Esophagus (tissue), 2 donors: ENCODE data around the gene SLC10A7. TPM values are rescaled to one million over a fixed set of nuclear protein-coding genes. Genes with fewer than 3 reads are reported as not detected.

Source experiments
- H3K27ac ChIP-seq, 2 donors: one replicate each; pipeline ENCODE4 v1.5.1; 2013; ENCODE audit warnings: low read depth in 2 of 2, mild to moderate bottlenecking in 2 of 2, inconsistent platforms in 1 of 2, low read length in 1 of 2, moderate library complexity in 1 of 2
- H3K27me3 ChIP-seq, 2 donors: one replicate each; pipeline ENCODE4 v1.6.1; 2013; ENCODE audit warnings: low read length in 2 of 2, control low read depth in 1 of 2, mild to moderate bottlenecking in 1 of 2; ENCODE audit not compliant: insufficient read depth in 2 of 2, control insufficient read depth in 1 of 2
- H3K36me3 ChIP-seq, 2 donors: one replicate each; pipeline ENCODE4 v1.6.1; 2013; ENCODE audit warnings: low read length in 1 of 2; ENCODE audit not compliant: control insufficient read depth in 2 of 2, insufficient read depth in 2 of 2
- H3K4me1 ChIP-seq, 2 donors: one replicate each; pipeline ENCODE4 v1.6.1; 2013; ENCODE audit warnings: low read length in 1 of 2; ENCODE audit not compliant: control insufficient read depth in 2 of 2, insufficient read depth in 2 of 2
- H3K4me3 ChIP-seq, 2 donors: one replicate each; pipeline ENCODE4 v1.5.1; 2013; ENCODE audit warnings: low read length in 2 of 2, mild to moderate bottlenecking in 2 of 2, low read depth in 1 of 2, moderate library complexity in 1 of 2
- H3K9me3 ChIP-seq, 2 donors: one replicate each; pipeline ENCODE4 v1.6.1; 2013; ENCODE audit warnings: mild to moderate bottlenecking in 2 of 2, low read depth in 1 of 2, low read length in 1 of 2, moderate library complexity in 1 of 2; ENCODE audit not compliant: control insufficient read depth in 2 of 2, insufficient read depth in 1 of 2
- WGBS, 2 donors: extraction: QIAGEN DNeasy Blood & Tissue Kit; methylation state at CpG; one replicate each; pipeline ENCODE4 v1.1.7; 2013; 5-methylcytosine and 5-hydroxymethylcytosine counted together
- polyA plus RNA-seq, 2 donors: library from polyadenylated mRNA; stranded (reverse); fragments of 200-250 nt; gene quantifications; one replicate each; pipeline ENCODE4 v1.2.3, GENCODE V29; 2013
- donor health status: healthy with polysubstance abuse.
- donor health status: Bipolar disorder and iron deficiency.

Gene SLC10A7
- polyA plus RNA-seq, 2 donors = 2.5 to 3.8 TPM

DNA sequence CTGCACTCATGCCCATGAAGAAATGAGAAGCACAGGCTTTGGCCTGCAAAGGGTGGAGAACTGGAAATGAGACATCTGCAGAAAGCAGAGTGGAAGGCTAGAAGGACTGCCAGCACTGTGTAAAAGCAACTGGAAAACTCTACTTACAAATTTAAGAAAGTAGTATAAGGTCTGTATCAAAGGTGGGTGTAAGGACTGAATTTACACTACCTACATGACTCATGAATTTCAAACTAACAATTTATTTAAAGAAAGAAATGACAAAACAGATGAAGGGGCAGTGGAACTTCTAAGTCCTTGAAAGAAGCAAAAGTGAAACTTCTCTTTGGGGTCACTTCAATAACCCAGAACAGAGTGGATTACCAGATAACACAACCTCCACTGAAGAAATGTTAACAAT, 71.2 kb downstream of the SLC10A7 start:
- H3K27me3 ChIP-seq = no peaks in the 10 kb centered on the region
- no peak overlapping the region for H3K4me3 ChIP-seq

DNA sequence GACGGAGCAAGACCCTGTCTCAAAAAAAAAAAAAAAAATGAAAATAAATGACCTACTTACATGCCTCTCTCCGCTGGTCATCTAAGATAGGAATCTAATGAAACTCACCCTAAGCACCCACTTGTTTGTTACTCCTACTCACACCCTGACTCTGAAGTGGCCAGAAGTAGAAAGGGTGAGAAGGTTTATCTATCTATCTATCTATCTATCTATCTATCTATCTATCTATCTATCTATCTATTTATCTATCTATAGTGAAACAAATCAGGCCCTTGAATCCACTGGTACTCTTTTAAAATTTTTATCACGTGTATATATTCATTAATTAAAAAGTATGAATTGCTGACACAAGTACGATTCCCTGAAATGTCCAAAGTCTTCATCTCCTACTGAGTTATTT, 75.2 kb downstream of the SLC10A7 start:
- no peaks in the 10 kb centered on the region for H3K4me1 ChIP-seq
- no peak overlapping the region for H3K4me3 ChIP-seq
- no peaks in the 10 kb centered on the region for H3K36me3 ChIP-seq
- H3K27ac ChIP-seq = no peak overlapping the region
- 91 to 97% methylated on average over 4 of the region's 4 CpGs for WGBS, 2 donors
- no peaks in the 10 kb centered on the region for H3K9me3 ChIP-seq
- no peaks in the 10 kb centered on the region for H3K27me3 ChIP-seq

More for the DNA sequence above, 71.2 kb downstream of the SLC10A7 start:
- Histone ChIP-seq H3K27ac (no peak overlapping the region), H3K36me3 (no peaks in the 10 kb centered on the region), H3K4me1 (no peaks in the 10 kb centered on the region), H3K9me3 (no peaks in the 10 kb centered on the region)

GRCh38 chr4:146445198-146446150, 76.3 kb downstream of the SLC10A7 start:
- H3K27ac ChIP-seq = no peak overlapping the region
- no peaks in the 10 kb centered on the region for H3K27me3 ChIP-seq
- no peaks in the 10 kb centered on the region for H3K9me3 ChIP-seq
- H3K4me3 ChIP-seq = no peak overlapping the region
- H3K36me3 ChIP-seq = no peaks in the 10 kb centered on the region
- H3K4me1 ChIP-seq = no peaks in the 10 kb centered on the region
- WGBS, 2 donors = 97% methylated on average over 37 of the region's 37 CpGs

DNA sequence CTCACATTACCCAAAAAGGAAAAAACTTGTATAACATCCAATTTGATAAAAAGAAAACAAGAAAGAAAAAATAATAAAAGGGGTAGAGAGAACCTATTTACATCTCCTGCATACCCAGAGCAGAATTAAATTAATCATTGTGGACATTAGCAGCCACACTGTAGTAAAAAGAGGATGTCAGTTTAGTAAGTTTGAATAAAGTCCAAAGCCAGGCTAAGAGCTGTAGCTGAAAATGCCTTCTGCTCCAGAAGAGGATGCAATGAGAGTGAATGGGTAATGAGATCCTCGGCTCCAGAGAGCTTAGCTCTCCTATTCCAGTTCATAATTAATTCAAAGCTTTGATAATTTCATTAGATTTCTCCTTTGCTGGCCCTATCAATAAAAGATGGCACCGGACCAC, 78.2 kb downstream of the SLC10A7 start:
- 90 to 91% methylated on average over 2 of the region's 2 CpGs for WGBS, 2 donors

GRCh38 chr4:146442801-146443200, 78.9 kb downstream of the SLC10A7 start:
- no peaks in the 10 kb centered on the region for H3K4me1 ChIP-seq
- H3K27ac ChIP-seq = no peak overlapping the region
- no peaks in the 10 kb centered on the region for H3K27me3 ChIP-seq
- no peak overlapping the region for H3K4me3 ChIP-seq
- 68 to 70% methylated on average over 1 of the region's 1 CpG for WGBS, 2 donors
- no peaks in the 10 kb centered on the region for H3K9me3 ChIP-seq
- no peaks in the 10 kb centered on the region for H3K36me3 ChIP-seq

More for the DNA sequence above, 78.2 kb downstream of the SLC10A7 start:
- H3K27ac ChIP-seq = no peak overlapping the region
- H3K4me1 ChIP-seq = no peaks in the 10 kb centered on the region
- no peaks in the 10 kb centered on the region for H3K27me3 ChIP-seq
- no peak overlapping the region for H3K4me3 ChIP-seq
- H3K9me3 ChIP-seq = no peaks in the 10 kb centered on the region
- no peaks in the 10 kb centered on the region for H3K36me3 ChIP-seq

DNA sequence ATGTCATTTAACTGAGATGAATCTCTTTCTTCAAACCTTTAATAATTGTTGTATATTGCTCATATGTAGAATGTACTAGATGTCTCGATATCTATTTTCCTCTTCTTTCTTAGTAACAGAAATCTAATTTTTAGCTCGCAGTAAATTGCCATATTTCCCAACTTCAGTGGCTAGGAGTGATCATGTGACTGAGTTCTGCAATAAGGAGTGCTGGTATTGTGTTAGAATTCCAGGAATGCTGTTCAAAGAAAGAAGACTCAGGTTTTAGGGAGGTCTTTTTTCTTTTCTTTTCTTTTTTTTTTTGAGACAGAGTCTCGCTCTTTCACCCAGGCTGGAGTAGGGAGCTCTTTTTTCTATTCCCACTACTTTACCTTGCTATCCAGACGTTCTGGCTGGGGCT, 81.7 kb downstream of the SLC10A7 start:
- Histone ChIP-seq H3K4me3 (no peak overlapping the region), H3K27ac (no peak overlapping the region), H3K27me3 (no peaks in the 10 kb centered on the region), H3K4me1 (no peaks in the 10 kb centered on the region), H3K36me3 (no peaks in the 10 kb centered on the region), H3K9me3 (no peaks in the 10 kb centered on the region)
- WGBS, 2 donors = 90 to 93% methylated on average over 4 of the region's 4 CpGs

- Histone ChIP-seq H3K27ac (no peak overlapping the region), H3K36me3 (no peaks in the 10 kb centered on the region), H3K27me3 (no peaks in the 10 kb centered on the region), H3K4me3 (no peak overlapping the region), H3K9me3 (no peaks in the 10 kb centered on the region), H3K4me1 (no peaks in the 10 kb centered on the region)
- WGBS, 2 donors = 98% methylated on average over 1 of the region's 1 CpG
These were observed 82.3 kb downstream of the SLC10A7 start for GRCh38 chr4:146439437-146439836.

- WGBS, 2 donors = 50 to 70% methylated on average over 2 of the region's 2 CpGs
- H3K27me3 ChIP-seq = no peaks in the 10 kb centered on the region
- H3K36me3 ChIP-seq = no peaks in the 10 kb centered on the region
- H3K9me3 ChIP-seq = no peaks in the 10 kb centered on the region
- H3K4me3 ChIP-seq = no peak overlapping the region
- H3K27ac ChIP-seq = no peak overlapping the region
- H3K4me1 ChIP-seq = no peaks in the 10 kb centered on the region
These were observed 84.0 kb downstream of the SLC10A7 start for GRCh38 chr4:146437778-146438177.

- Histone ChIP-seq H3K9me3 (no peaks in the 10 kb centered on the region), H3K4me1 (no peaks in the 10 kb centered on the region), H3K27ac (no peak overlapping the region), H3K4me3 (no peak overlapping the region), H3K36me3 (no peaks in the 10 kb centered on the region), H3K27me3 (no peaks in the 10 kb centered on the region)
- WGBS, 2 donors = 86 to 88% methylated on average over 4 of the region's 4 CpGs
These were observed 85.1 kb downstream of the SLC10A7 start for GRCh38 chr4:146436423-146437162.
